Activated naive CD8-positive, alpha-beta T cell treated with anti-CD3 and anti-CD28 coated beads, Interleukin-2, amount 50 U/mL, for 24 hours (primary cell): ENCODE measurements around the gene GALNT11.
A peak's percentile ranks its signal among the peaks of the same experiment; 100 is the strongest.

ENCODE experiments used
- ATAC-seq: fragments of 150-1000 bp; cut with Tn5 transposase; one replicate; pipeline ENCODE4 v1.10.0; 2021
- DNase-seq: peaks from one replicate; pipeline ENCODE4 v3.0.0; 2021
- H3K27ac Mint-ChIP-seq: one replicate; pipeline ENCODE4 v1.8.0; 2021; ENCODE audit warnings: mild to moderate bottlenecking, mixed read lengths
- H3K27me3 Mint-ChIP-seq: one replicate; pipeline ENCODE4 v1.8.0; 2021; ENCODE audit warnings: mixed read lengths
- H3K36me3 Mint-ChIP-seq: one replicate; pipeline ENCODE4 v1.8.0; 2021; ENCODE audit warnings: low read depth, mixed read lengths
- H3K4me1 Mint-ChIP-seq: one replicate; pipeline ENCODE4 v1.8.0; 2021; ENCODE audit warnings: mixed read lengths
- H3K4me3 Mint-ChIP-seq: one replicate; pipeline ENCODE4 v1.8.0; 2021; ENCODE audit warnings: mild to moderate bottlenecking, moderate library complexity, mixed read lengths
- H3K9me3 Mint-ChIP-seq: one replicate; pipeline ENCODE4 v1.8.0; 2021; ENCODE audit warnings: mixed read lengths

The GALNT11 gene

DNA sequence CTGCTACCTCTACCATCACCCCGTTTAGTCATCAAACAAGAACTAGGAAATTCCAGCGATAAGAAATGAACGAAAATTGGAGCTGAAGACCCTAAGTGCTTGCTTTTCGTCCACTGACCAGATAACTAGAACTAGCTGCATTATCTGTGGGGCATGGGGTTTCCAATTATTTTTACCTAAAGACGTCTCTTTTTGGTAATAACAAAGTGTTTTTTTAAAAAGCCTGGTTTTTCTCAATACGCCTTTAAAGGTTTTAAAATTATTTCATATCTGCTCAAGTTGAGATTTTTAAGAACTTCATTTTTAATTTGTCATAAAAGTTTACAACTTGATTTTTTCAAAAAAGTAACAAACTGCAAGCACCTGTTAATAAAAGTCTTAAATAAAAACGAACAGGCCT, 104.2 kb downstream of the GALNT11 start:
- peaks cover 33% of the 10 kb centered on the region for H3K36me3 Mint-ChIP-seq
- no peak for ATAC-seq

GRCh38 chr7:152130658-152131590, 105.5 kb downstream of the GALNT11 start:
- no peaks in the 10 kb centered on the region for H3K4me1 Mint-ChIP-seq
- H3K27me3 Mint-ChIP-seq: no peaks in the 10 kb centered on the region
- H3K36me3 Mint-ChIP-seq: peaks cover 20% of the 10 kb centered on the region
- H3K27ac Mint-ChIP-seq: no peak overlapping the region
- ATAC-seq (no peak), DNase-seq (no peak)
- H3K4me3 Mint-ChIP-seq: no peak overlapping the region
- H3K9me3 Mint-ChIP-seq: no peaks in the 10 kb centered on the region

More for the DNA sequence above, 104.2 kb downstream of the GALNT11 start:
- no peaks in the 10 kb centered on the region for H3K4me1 Mint-ChIP-seq
- H3K27ac Mint-ChIP-seq: no peak overlapping the region
- no peaks in the 10 kb centered on the region for H3K27me3 Mint-ChIP-seq
- H3K9me3 Mint-ChIP-seq: peaks cover 4% of the 10 kb centered on the region
- DNase-seq: no peak
- H3K4me3 Mint-ChIP-seq: no peak overlapping the region

GRCh38 chr7:152131981-152132494, 106.6 kb downstream of the GALNT11 start:
- H3K4me1 Mint-ChIP-seq: no peaks in the 10 kb centered on the region
- no peak for ATAC-seq
- DNase-seq: no peak
- no peak overlapping the region for H3K27ac Mint-ChIP-seq
- no peaks in the 10 kb centered on the region for H3K27me3 Mint-ChIP-seq
- H3K4me3 Mint-ChIP-seq: no peak overlapping the region
- peaks cover 19% of the 10 kb centered on the region for H3K36me3 Mint-ChIP-seq
- no peaks in the 10 kb centered on the region for H3K9me3 Mint-ChIP-seq

DNA sequence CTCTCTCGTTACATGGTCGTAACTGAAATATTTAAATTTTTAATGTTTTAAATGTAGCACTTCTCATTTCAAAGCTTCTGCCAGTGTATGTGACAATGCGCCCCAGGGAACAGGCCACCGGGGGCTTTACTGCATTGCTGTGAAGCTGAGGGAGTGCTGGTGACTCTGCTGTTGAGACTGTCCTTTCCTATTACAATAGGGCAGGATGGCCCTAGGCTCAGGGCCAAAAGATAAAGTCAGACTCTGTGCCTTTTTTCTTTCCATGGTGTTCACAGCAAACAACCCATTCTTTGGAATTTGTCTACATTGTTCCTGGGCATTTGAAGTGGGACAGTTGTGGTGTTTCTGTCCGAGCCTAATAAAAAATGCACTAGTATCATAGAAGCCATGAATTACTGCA, 107.3 kb downstream of the GALNT11 start:
- no peaks in the 10 kb centered on the region for H3K9me3 Mint-ChIP-seq
- peaks cover 13% of the 10 kb centered on the region for H3K36me3 Mint-ChIP-seq
- ATAC-seq (no peak), DNase-seq (no peak)
- H3K4me1 Mint-ChIP-seq: no peaks in the 10 kb centered on the region
- H3K27ac Mint-ChIP-seq: no peak overlapping the region
- no peak overlapping the region for H3K4me3 Mint-ChIP-seq
- H3K27me3 Mint-ChIP-seq: no peaks in the 10 kb centered on the region

DNA sequence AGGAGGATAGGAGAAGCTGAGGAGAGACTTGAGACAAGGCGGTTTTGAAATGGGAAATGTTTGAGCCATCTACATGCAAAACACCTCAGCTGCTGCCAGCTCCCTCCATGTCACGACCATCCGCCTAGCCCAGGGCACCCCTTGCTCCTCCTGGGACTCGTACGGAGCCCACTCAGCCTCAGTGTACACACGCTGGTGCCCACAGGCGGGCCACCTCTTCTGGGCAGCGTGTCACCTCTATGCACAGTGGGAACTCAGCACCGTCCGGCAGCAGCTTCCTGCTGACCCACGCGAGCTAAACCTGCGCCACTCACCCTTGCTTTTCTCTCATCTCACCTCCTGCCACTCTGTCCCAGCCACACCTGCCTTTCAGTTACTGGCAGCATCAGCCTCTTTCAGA, 108.3 kb downstream of the GALNT11 start:
- Mint-ChIP-seq H3K27me3 (no peaks in the 10 kb centered on the region), H3K4me1 (no peaks in the 10 kb centered on the region), H3K27ac (peak overlapping the region; percentile 60), H3K9me3 (no peaks in the 10 kb centered on the region), H3K4me3 (no peak overlapping the region), H3K36me3 (peaks cover 19% of the 10 kb centered on the region)
- ATAC-seq (no peak), DNase-seq (no peak)

- ATAC-seq (no peak), DNase-seq (no peak)
- peaks cover 28% of the 10 kb centered on the region for H3K36me3 Mint-ChIP-seq
- no peaks in the 10 kb centered on the region for H3K9me3 Mint-ChIP-seq
- H3K27ac Mint-ChIP-seq: no peak overlapping the region
- H3K4me3 Mint-ChIP-seq: no peak overlapping the region
- no peaks in the 10 kb centered on the region for H3K4me1 Mint-ChIP-seq
- H3K27me3 Mint-ChIP-seq: no peaks in the 10 kb centered on the region
These were observed 111.2 kb downstream of the GALNT11 start for GRCh38 chr7:152136686-152137085.

DNA sequence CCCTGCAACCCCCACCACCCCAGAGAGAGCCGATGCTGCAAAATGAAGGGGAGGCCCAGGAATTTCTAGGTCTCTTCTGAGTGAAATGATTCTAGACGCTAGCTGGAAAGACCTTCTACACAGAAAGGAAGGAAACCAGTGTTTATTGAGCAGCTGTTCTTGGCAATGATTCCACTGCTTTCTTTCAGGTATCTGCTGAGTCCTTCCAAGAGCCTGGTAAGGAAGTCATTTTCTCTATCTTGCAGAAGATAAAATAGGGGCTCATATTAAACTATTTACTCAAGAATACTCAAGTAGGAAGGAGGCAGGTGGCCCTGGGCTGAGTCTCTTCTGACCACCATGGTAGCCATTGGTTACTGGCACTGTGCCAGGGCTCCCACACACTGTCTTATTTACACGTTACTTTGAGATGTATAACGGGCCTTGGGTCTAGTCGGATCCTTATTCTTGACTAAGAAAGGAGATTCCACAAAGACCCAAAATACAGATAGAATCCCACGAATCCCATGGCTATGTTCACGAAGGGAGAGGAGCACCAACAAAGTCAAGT, 112.1 kb downstream of the GALNT11 start:
- H3K9me3 Mint-ChIP-seq: no peaks in the 10 kb centered on the region
- H3K36me3 Mint-ChIP-seq: peaks cover 28% of the 10 kb centered on the region
- peaks cover 2% of the 10 kb centered on the region for H3K4me1 Mint-ChIP-seq
- DNase-seq (no peak), ATAC-seq (no peak)
- no peak overlapping the region for H3K27ac Mint-ChIP-seq
- no peaks in the 10 kb centered on the region for H3K27me3 Mint-ChIP-seq
- no peak overlapping the region for H3K4me3 Mint-ChIP-seq

DNA sequence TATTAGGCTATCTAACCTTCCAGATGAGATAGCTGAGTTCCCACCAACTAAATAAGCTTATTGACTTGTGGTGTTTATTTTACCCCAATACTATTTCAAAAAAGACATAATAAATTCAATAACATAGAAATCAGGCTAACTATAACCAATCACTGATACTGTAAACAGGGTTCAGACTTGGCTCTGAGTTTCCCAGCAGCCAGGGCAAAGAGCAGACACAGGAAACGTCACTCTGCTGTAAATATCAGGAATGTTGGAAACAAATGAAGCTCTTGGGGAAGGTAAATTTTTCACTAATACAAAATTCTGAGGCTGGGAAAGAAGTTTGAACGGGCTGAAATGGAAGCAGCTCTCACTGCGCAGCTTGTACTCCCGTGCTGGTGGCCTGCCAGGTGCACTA, 114.6 kb downstream of the GALNT11 start:
- ATAC-seq (no peak), DNase-seq (no peak)
- Mint-ChIP-seq H3K4me1 (peaks cover 27% of the 10 kb centered on the region), H3K36me3 (peaks cover 39% of the 10 kb centered on the region), H3K27ac (no peak overlapping the region), H3K4me3 (no peak overlapping the region), H3K27me3 (no peaks in the 10 kb centered on the region), H3K9me3 (no peaks in the 10 kb centered on the region)

- H3K4me1 Mint-ChIP-seq: peaks cover 32% of the 10 kb centered on the region
- H3K9me3 Mint-ChIP-seq: no peaks in the 10 kb centered on the region
- ATAC-seq: no peak
- no peaks in the 10 kb centered on the region for H3K27me3 Mint-ChIP-seq
- no peak for DNase-seq
- H3K4me3 Mint-ChIP-seq: no peak overlapping the region
- H3K36me3 Mint-ChIP-seq: peaks cover 43% of the 10 kb centered on the region
- H3K27ac Mint-ChIP-seq: no peak overlapping the region
These were observed 115.1 kb downstream of the GALNT11 start for GRCh38 chr7:152140560-152140959.

- Mint-ChIP-seq H3K27ac (peak overlapping the region; percentile 72), H3K4me1 (peaks cover 39% of the 10 kb centered on the region), H3K4me3 (no peak overlapping the region), H3K27me3 (no peaks in the 10 kb centered on the region), H3K36me3 (peaks cover 50% of the 10 kb centered on the region), H3K9me3 (no peaks in the 10 kb centered on the region)
- peak; percentile 17 for ATAC-seq
- DNase-seq: no peak
These were observed 117.6 kb downstream of the GALNT11 start for GRCh38 chr7:152142976-152143595.

- Mint-ChIP-seq H3K4me3 (peak overlapping the region; percentile 21), H3K36me3 (peaks cover 46% of the 10 kb centered on the region), H3K27ac (peak overlapping the region; percentile 82), H3K27me3 (no peaks in the 10 kb centered on the region), H3K9me3 (no peaks in the 10 kb centered on the region), H3K4me1 (peaks cover 39% of the 10 kb centered on the region)
- no peak for DNase-seq
- peak; percentile 73 for ATAC-seq
These were observed 119.2 kb downstream of the GALNT11 start for GRCh38 chr7:152144557-152145245.

- Mint-ChIP-seq H3K36me3 (peaks cover 41% of the 10 kb centered on the region), H3K9me3 (no peaks in the 10 kb centered on the region), H3K4me3 (no peak overlapping the region), H3K27ac (peak overlapping the region; percentile 82), H3K4me1 (peaks cover 39% of the 10 kb centered on the region), H3K27me3 (no peaks in the 10 kb centered on the region)
- ATAC-seq (peak; percentile 50), DNase-seq (peak; percentile 18)
These were observed 120.5 kb downstream of the GALNT11 start for GRCh38 chr7:152145853-152146466.

DNA sequence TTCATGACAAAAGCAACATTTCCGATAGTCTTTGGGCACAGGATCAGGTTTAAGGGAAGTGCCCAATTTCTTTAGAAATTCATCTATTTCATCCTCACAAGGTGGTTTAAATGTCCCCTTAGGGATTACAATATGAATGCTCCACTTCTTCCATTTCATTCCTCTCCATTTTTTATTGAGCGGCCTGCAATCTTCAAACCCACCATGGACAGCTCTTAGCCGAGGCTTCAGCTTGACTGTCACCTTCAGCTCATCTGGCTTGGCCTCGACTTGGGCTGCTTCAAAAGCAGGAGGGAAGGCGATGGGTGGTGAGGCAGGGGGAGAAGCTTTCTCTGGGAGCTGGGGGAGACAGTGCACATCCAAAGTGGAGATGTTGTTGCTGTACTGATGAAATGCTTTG, 123.2 kb downstream of the GALNT11 start:
- no peaks in the 10 kb centered on the region for H3K27me3 Mint-ChIP-seq
- no peaks in the 10 kb centered on the region for H3K9me3 Mint-ChIP-seq
- no peak overlapping the region for H3K27ac Mint-ChIP-seq
- DNase-seq (no peak), ATAC-seq (no peak)
- H3K4me1 Mint-ChIP-seq: peaks cover 26% of the 10 kb centered on the region
- peaks cover 49% of the 10 kb centered on the region for H3K36me3 Mint-ChIP-seq
- no peak overlapping the region for H3K4me3 Mint-ChIP-seq

DNA sequence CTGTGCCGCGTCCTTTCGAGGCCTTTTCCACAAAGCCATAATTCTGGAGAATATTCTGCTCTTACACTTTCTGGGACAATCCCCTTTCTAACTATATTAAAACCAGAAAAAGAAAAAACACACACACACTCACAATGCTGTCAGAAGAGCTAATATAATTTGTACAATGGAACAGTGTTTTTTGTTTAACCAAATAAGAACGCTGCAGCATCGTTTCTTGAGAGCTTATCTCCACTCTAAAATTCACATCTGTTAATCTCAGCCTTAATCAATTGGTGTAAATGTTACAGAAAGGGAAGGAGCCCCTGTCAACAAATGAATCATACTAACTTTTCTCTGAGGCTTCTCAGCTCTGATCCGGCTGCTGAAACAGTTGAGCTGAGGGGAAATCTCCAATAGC, 123.9 kb downstream of the GALNT11 start:
- no peak for ATAC-seq
- Mint-ChIP-seq H3K36me3 (peaks cover 53% of the 10 kb centered on the region), H3K4me3 (no peak overlapping the region), H3K4me1 (peaks cover 19% of the 10 kb centered on the region), H3K27me3 (no peaks in the 10 kb centered on the region), H3K27ac (peak overlapping the region; percentile 1), H3K9me3 (no peaks in the 10 kb centered on the region)
- no peak for DNase-seq
